ENCODE results near the gene TMEM80. TPM values are rescaled to one million over a fixed set of nuclear protein-coding genes. Genes with fewer than 3 reads are reported as not detected.

Gene TMEM80
- total RNA-seq, 1 experiment from 2014 or later: 76.8 TPM

DNA sequence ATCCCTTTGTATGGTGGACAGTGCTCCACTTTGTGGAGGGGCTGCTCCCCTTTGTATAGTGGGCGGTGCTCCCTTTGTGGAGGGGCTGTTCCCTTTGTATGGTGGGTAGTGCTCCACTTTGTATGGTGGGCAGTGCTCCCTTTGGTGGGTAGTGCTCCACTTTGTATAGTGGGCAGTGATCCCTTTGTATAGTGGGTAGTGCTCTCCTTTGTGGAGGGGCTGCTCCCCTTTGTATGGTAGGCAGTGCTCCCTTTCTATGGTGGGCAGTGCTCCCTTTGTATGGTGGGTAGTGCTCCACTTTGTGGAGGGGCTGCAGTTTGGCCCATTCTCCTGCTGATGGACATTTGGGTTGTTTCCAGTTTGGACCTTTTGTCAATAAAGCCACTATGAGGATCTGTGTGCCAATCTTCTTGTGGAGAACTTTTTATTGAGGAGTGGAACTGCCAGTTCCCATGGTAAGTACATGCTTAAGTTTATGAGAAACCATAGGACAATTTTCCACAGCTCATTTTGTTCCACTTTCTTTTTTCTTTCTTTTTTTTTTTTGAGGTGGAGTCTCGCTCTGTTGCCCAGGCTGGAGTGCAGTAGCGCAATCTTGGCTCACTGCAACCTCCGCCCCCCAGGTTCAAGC, 47.1 kb downstream of the TMEM80 start:
- DNase-seq (ENCODE audit: low spot score): no peak

- DNase-seq (ENCODE audit: low spot score): no peak
These were observed 49.8 kb downstream of the TMEM80 start for GRCh38 chr11:745428-745827.

- DNase-seq (ENCODE audit: low spot score): peak; percentile 75
These were observed 50.9 kb downstream of the TMEM80 start for GRCh38 chr11:746289-747157.

DNA sequence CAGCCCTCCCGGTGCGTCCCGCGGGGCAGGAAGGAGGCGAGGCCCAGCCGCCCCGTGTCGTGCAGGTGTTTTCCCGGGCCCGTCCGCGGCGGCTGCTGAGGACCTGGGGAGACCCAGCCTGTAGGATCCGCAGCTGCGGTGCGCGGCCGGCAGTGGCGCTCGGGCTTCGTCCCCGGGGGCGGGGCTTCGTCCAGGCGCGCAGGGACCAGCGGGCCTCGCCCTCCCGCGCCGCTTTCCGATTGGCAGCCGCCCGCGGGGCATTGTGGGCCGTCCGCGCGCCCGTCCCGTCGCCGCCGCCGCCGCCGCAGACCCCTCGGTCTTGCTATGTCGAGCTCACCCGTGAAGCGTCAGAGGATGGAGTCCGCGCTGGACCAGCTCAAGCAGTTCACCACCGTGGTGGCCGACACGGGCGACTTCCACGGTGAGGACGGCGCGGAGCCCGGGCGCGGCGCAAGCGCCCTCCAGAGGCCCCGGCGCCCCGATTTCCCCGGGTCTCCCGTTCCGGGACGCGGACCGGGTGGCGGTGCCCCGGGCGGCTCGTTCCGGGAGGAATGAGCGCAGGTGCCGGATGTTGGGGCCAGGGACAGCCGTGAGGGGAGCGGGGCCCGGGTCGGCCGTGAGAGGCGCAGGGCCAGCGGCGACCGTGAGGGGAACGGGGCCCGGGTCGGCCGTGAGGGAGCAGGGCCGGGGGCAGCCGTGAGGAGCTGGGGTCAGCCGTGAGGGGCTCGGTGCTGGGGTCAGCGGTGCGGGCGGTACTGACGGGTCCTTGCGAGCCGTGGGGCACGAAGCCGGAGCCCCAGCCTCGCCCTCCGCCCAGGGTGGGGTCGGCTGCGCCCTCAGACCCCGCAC, 51.8 kb downstream of the TMEM80 start, which contains the start of gene TALDO1:
Gene TALDO1, plus strand, starts transcription at position 307 of the 849 bp plus-strand sequence. Its CDS starts 18 bp downstream, at position 325.
- peak; percentile 96 for DNase-seq (ENCODE audit: low spot score)

DNA sequence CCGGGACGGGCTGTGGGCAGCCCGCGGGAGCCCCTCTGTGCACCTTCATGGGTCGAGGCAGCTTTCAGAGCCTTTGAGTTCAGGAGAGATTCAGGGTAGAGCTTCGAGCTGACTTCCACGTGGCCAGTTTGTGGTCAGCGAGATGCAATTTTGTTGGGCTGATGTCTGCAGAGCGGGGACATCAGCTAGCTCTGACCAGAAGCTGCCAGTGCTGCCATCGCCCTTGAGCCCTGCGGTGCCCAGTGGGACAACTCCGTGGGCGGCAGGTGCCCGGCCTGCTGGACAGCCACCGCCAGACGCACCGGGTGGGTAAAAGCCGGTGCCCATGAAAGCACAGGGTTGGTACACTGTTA, 52.4 kb downstream of the TMEM80 start:
- no peak for DNase-seq (ENCODE audit: low spot score)

DNA sequence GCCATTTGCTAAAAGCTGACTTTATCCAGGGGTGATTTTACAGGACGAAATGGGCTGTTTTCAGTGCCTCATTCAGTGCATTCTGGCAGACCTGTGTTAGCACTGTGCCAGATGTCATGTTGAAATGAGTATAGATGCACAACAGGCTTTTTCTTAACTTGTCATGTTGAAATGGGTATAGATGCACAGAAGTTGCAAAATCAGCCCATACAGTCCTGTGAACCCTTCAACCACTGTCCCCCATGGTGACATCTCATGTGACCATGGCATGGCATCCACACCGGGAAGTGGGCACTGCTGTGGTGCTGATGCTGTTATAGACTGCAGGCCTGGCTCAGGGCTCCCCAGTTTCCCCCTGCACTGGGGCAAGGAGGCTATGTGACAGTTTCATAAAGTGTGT, 54.1 kb downstream of the TMEM80 start:
- DNase-seq (ENCODE audit: low spot score): no peak

Other genes starting within 250 kb of the TMEM80 start
- gene PTDSS2, start 245.5 kb upstream of the TMEM80 start, total RNA-seq (2014; rRNA removed; shearing (Covaris generic)): 56.6 and 63.4 TPM in 2 replicates
- gene RNH1, start 188.6 kb upstream of the TMEM80 start, total RNA-seq (2014; rRNA removed; shearing (Covaris generic)): 470 and 513 TPM in 2 replicates
- 217 and 259 TPM in 2 replicates for gene HRAS, start 160.2 kb upstream of the TMEM80 start, total RNA-seq (2014; rRNA removed; shearing (Covaris generic))
- gene LRRC56, start 158.3 kb upstream of the TMEM80 start, total RNA-seq (2014; rRNA removed; shearing (Covaris generic)): 8.1 and 10.0 TPM in 2 replicates
- gene LMNTD2, start 135.1 kb upstream of the TMEM80 start, total RNA-seq (2014; rRNA removed; shearing (Covaris generic)): 5.3 and 6.9 TPM in 2 replicates
- gene RASSF7, start 134.8 kb upstream of the TMEM80 start, total RNA-seq (2014; rRNA removed; shearing (Covaris generic)): 515 and 552 TPM in 2 replicates
- gene PHRF1, start 119.3 kb upstream of the TMEM80 start, total RNA-seq (2014; rRNA removed; shearing (Covaris generic)): 75.3 and 82.0 TPM in 2 replicates
- 263 and 329 TPM in 2 replicates for gene IRF7, start 79.9 kb upstream of the TMEM80 start, total RNA-seq (2014; rRNA removed; shearing (Covaris generic))
- 11.9 and 12.1 TPM in 2 replicates for gene CDHR5, start 70.9 kb upstream of the TMEM80 start, total RNA-seq (2014; rRNA removed; shearing (Covaris generic))
- gene SCT, start 68.6 kb upstream of the TMEM80 start, total RNA-seq (2014; rRNA removed; shearing (Covaris generic)): not detected in 2 replicates
- 0.34 and 0.92 TPM in 2 replicates for gene DRD4, start 58.5 kb upstream of the TMEM80 start, total RNA-seq (2014; rRNA removed; shearing (Covaris generic))
- gene DEAF1, start 594 bp upstream of the TMEM80 start, total RNA-seq (2014; rRNA removed; shearing (Covaris generic)): 77.8 and 139 TPM in 2 replicates
- gene EPS8L2, start 10.4 kb downstream of the TMEM80 start, total RNA-seq (2014; rRNA removed; shearing (Covaris generic)): 473 and 503 TPM in 2 replicates
- gene TALDO1, start 51.6 kb downstream of the TMEM80 start, total RNA-seq (2014; rRNA removed; shearing (Covaris generic)): 669 and 686 TPM in 2 replicates
- 128 and 132 TPM in 2 replicates for gene GATD1, start 81.7 kb downstream of the TMEM80 start, total RNA-seq (2014; rRNA removed; shearing (Covaris generic))
- 0.47 TPM in 1 of 2 replicates, not detected in the other for gene CEND1, start 94.3 kb downstream of the TMEM80 start, total RNA-seq (2014; rRNA removed; shearing (Covaris generic))
- 82.6 and 108 TPM in 2 replicates for gene SLC25A22, start 102.5 kb downstream of the TMEM80 start, total RNA-seq (2014; rRNA removed; shearing (Covaris generic))
- gene PIDD1, start 109.4 kb downstream of the TMEM80 start, total RNA-seq (2014; rRNA removed; shearing (Covaris generic)): 31.7 and 53.9 TPM in 2 replicates
- 1,913 and 1,915 TPM in 2 replicates for gene RPLP2, start 114.2 kb downstream of the TMEM80 start, total RNA-seq (2014; rRNA removed; shearing (Covaris generic))
- gene PNPLA2, start 123.1 kb downstream of the TMEM80 start, total RNA-seq (2014; rRNA removed; shearing (Covaris generic)): 174 and 202 TPM in 2 replicates
- gene CRACR2B, start 132.1 kb downstream of the TMEM80 start, total RNA-seq (2014; rRNA removed; shearing (Covaris generic)): 204 and 225 TPM in 2 replicates
- gene CD151, start 137.1 kb downstream of the TMEM80 start, total RNA-seq (2014; rRNA removed; shearing (Covaris generic)): 916 and 940 TPM in 2 replicates
- gene POLR2L, start 146.7 kb downstream of the TMEM80 start, total RNA-seq (2014; rRNA removed; shearing (Covaris generic)): 1,254 and 1,310 TPM in 2 replicates
- 29.2 and 39.6 TPM in 2 replicates for gene TSPAN4, start 147.0 kb downstream of the TMEM80 start, total RNA-seq (2014; rRNA removed; shearing (Covaris generic))
- 68.2 and 80.6 TPM in 2 replicates for gene CHID1, start 215.0 kb downstream of the TMEM80 start, total RNA-seq (2014; rRNA removed; shearing (Covaris generic))
- 38.5 and 46.6 TPM in 2 replicates for gene AP2A2, start 230.1 kb downstream of the TMEM80 start, total RNA-seq (2014; rRNA removed; shearing (Covaris generic))

Measured in HT-29 (cell line).